Left hindlimb (tissue), 1 donor: Measurements from ENCODE around the gene FGD2.

Experiments
- DNase-seq: peaks from one replicate; pipeline ENCODE4 v3.0.0-alpha.2; 2018

FGD2 gene

GRCh38 chr6:36970892-36971842 lies 34.3 kb upstream of the FGD2 start:
- no peak for DNase-seq

- DNase-seq: no peak
These were observed 33.4 kb upstream of the FGD2 start for GRCh38 chr6:36971921-36972673.

GRCh38 chr6:36973190-36973589 lies 32.3 kb upstream of the FGD2 start:
- DNase-seq: no peak

GRCh38 chr6:36973647-36974046 lies 31.8 kb upstream of the FGD2 start:
- DNase-seq: peak; percentile 8

GRCh38 chr6:36975231-36976006 lies 30.0 kb upstream of the FGD2 start:
- DNase-seq: peak; percentile 15

GRCh38 chr6:36976007-36976264 lies 29.5 kb upstream of the FGD2 start:
- no peak for DNase-seq

GRCh38 chr6:36976509-36976908 lies 28.9 kb upstream of the FGD2 start:
- no peak for DNase-seq

GRCh38 chr6:36976931-36977330 lies 28.5 kb upstream of the FGD2 start:
- peak; percentile 17 for DNase-seq

- peak; percentile 17 for DNase-seq
These were observed 27.9 kb upstream of the FGD2 start for GRCh38 chr6:36977470-36977941.

- peak; percentile 17 for DNase-seq
These were observed 26.8 kb upstream of the FGD2 start for GRCh38 chr6:36978421-36979346.

- DNase-seq: peak; percentile 61
These were observed 26.1 kb upstream of the FGD2 start for GRCh38 chr6:36979347-36979742.

- peak; percentile 10 for DNase-seq
These were observed 25.3 kb upstream of the FGD2 start for GRCh38 chr6:36980129-36980528.

- peak; percentile 8 for DNase-seq
These were observed 24.4 kb upstream of the FGD2 start for GRCh38 chr6:36980876-36981619.

GRCh38 chr6:36983538-36983937 lies 21.9 kb upstream of the FGD2 start:
- no peak for DNase-seq

GRCh38 chr6:36984581-36985416 lies 20.7 kb upstream of the FGD2 start:
- peak; percentile 76 for DNase-seq

GRCh38 chr6:36985417-36985807 lies 20.0 kb upstream of the FGD2 start:
- DNase-seq: peak; percentile 37

- peak; percentile 92 for DNase-seq
These were observed 19.4 kb upstream of the FGD2 start, which contains the start of gene MTCH1 for GRCh38 chr6:36985808-36986703. Gene MTCH1, minus strand, starts transcription at chr6:36986196. Its CDS starts 23 bp downstream, at chr6:36986173.

GRCh38 chr6:36986704-36987047 lies 18.8 kb upstream of the FGD2 start:
- DNase-seq: no peak

- DNase-seq: no peak
These were observed 16.2 kb upstream of the FGD2 start for GRCh38 chr6:36989264-36989663.
